K562 (cell line): Measurements from ENCODE around the gene GABRA6. TPM values are rescaled to one million over a fixed set of nuclear protein-coding genes. Genes with fewer than 3 reads are reported as not detected.

Experiments used
- ATAC-seq: fragments of 200-7000 bp; cut with Tn5 transposase; 3 replicates; pipeline ENCODE4 v1.9.1; 2020; ENCODE audit warnings: moderate library complexity
- BruUV-seq: library from RNA; stranded (reverse); fragments of 400-500 nt; replicated peaks from 2 replicates; lab custom pipeline; 2021; lab: Mats Ljungman, UMichigan
- CTCF ChIA-PET: fragments of 300-600 bp; formaldehyde crosslinking; extraction: SDS; loops from one replicate; lab custom pipeline; 2021; ENCODE audit warnings: low intra/inter-chr PET ratio; lab: Yijun Ruan, JAX
- POLR2A ChIA-PET: fragments of 300-600, 350-650 bp; sonication (Branson Sonifier 250); formaldehyde crosslinking; extraction: SDS; loops from one replicate; lab custom pipeline; 2021; ENCODE audit warnings: antibody characterized with exemption, inconsistent platforms; lab: Yijun Ruan, JAX
- DNase-seq, 4 experiments: peaks; one replicate each; pipeline versions ENCODE4 v3.0.0 to v3.0.0-alpha.2; 2011 to 2018; ENCODE audit warnings: low spot score in 3 of 4, mixed read lengths in 3 of 4; ENCODE audit errors: extremely low read depth in 1 of 4
- FAIRE-seq: peaks from 2 replicates; lab custom pipeline; 2011; peaks lifted over from hg19 to GRCh38; lab: Jason Lieb, UNC
- H2AFZ ChIP-seq: 2 replicates; pipeline ENCODE4 v1.6.0; 2011; ENCODE audit warnings: low read depth, low read length, control low read depth, inconsistent platforms
- H3K27ac ChIP-seq: fragments of 200-600 bp; 3 replicates; pipeline ENCODE4 v1.8.0; 2011; ENCODE audit warnings: low read depth, mild to moderate bottlenecking, control low read depth, inconsistent platforms, low read length, moderate library complexity, mixed read lengths; ENCODE audit errors: extremely low read depth
- H3K27me3 ChIP-seq, 2 experiments: fragments of 300-600 bp in 1 of 2; 2 replicates in 1 of 2; 3 replicates in 1 of 2; pipeline versions ENCODE4 v1.6.0 to v1.8.0; 2011; ENCODE audit warnings: inconsistent platforms in 2 of 2, low read length in 2 of 2, mild to moderate bottlenecking in 1 of 2, mixed read lengths in 1 of 2, moderate library complexity in 1 of 2; ENCODE audit not compliant: control insufficient read depth in 2 of 2, insufficient read depth in 2 of 2
- H3K36me3 ChIP-seq: fragments of 300-600 bp; 3 replicates; pipeline ENCODE4 v1.8.0; 2011; ENCODE audit warnings: mild to moderate bottlenecking, low read length, inconsistent platforms; ENCODE audit not compliant: control insufficient read depth, insufficient read depth
- H3K4me1 ChIP-seq, 2 experiments: fragments of 200-600 bp in 1 of 2; replicated peaks in 1 of 2; 2 replicates in 1 of 2; 3 replicates in 1 of 2; pipeline versions ENCODE4 v1.5.1 to v1.8.0; 2011; ENCODE audit warnings: inconsistent platforms in 2 of 2, low read length in 2 of 2, mild to moderate bottlenecking in 1 of 2, mixed read lengths in 1 of 2, moderate library complexity in 1 of 2; ENCODE audit not compliant: control insufficient read depth in 2 of 2, insufficient read depth in 2 of 2
- H3K4me2 ChIP-seq: 2 replicates; pipeline ENCODE4 v1.6.1; 2011; ENCODE audit warnings: low read length, control low read depth, inconsistent platforms, mixed read lengths; ENCODE audit not compliant: insufficient read depth
- H3K4me3 ChIP-seq: fragments of 200-600 bp; sonication (generic), shearing (Covaris generic); 2 replicates; pipeline ENCODE4 v1.5.1; 2016; ENCODE audit warnings: control low read depth, inconsistent platforms
- H3K79me2 ChIP-seq: fragments of 200-600 bp; 3 replicates; pipeline ENCODE4 v1.8.0; 2011; ENCODE audit warnings: low read length, inconsistent platforms; ENCODE audit not compliant: control insufficient read depth, insufficient read depth
- H3K9ac ChIP-seq, 2 experiments: 2 replicates each; pipeline versions ENCODE4 v1.6.0 to v1.6.1; 2011; ENCODE audit warnings: low read depth in 2 of 2, low read length in 2 of 2, control low read depth in 1 of 2, inconsistent platforms in 1 of 2, mild to moderate bottlenecking in 1 of 2, mixed read lengths in 1 of 2; ENCODE audit not compliant: insufficient read depth in 1 of 2
- H3K9me1 ChIP-seq: one replicate; pipeline ENCODE4 v1.6.0; 2011; ENCODE audit warnings: inconsistent platforms, mild to moderate bottlenecking, low read length, moderate library complexity; ENCODE audit not compliant: control insufficient read depth, insufficient read depth
- H3K9me3 ChIP-seq: replicated peaks from 2 replicates; pipeline ENCODE4 v1.5.1; 2011; ENCODE audit warnings: low read depth, low read length, inconsistent platforms; ENCODE audit not compliant: control insufficient read depth, insufficient read depth
- H4K20me1 ChIP-seq: replicated peaks from 2 replicates; pipeline ENCODE4 v1.6.1; 2011; ENCODE audit warnings: low read length, inconsistent platforms, mixed read lengths; ENCODE audit not compliant: control insufficient read depth, insufficient read depth
- BCLAF1 ChIP-seq, 2 experiments: fragments of 450-650 bp in 1 of 2; IDR thresholded peaks; 2 replicates each; pipeline ENCODE4 v1.6.1; 2011 to 2017; ENCODE audit warnings: low read depth in 2 of 2, antibody characterized with exemption in 1 of 2, borderline replicate concordance in 1 of 2, low read length in 1 of 2, mild to moderate bottlenecking in 1 of 2, mixed read lengths in 1 of 2; ENCODE audit not compliant: control insufficient read depth in 1 of 2
- E2F5 ChIP-seq: sonication (generic); formaldehyde crosslinking; IDR thresholded peaks from 2 replicates; pipeline ENCODE4 v1.8.0; 2022; ENCODE audit warnings: mild to moderate bottlenecking, missing genetic modification reagents
- IFI16 ChIP-seq: fragments of 250-450 bp; sonication (Bioruptor Pico); IDR thresholded peaks from 2 replicates; pipeline ENCODE4 v2.1.2; 2022; ENCODE audit warnings: mild to moderate bottlenecking, inconsistent platforms
- KHSRP ChIP-seq: fragments of 450-650 bp; IDR thresholded peaks from 2 replicates; pipeline ENCODE4 v1.6.1; 2017
- POLR2A ChIP-seq: fragments of 450-650 bp; conservative IDR thresholded peaks from 2 replicates; pipeline ENCODE4 v1.6.1; 2016
- RCOR1 ChIP-seq, 2 experiments: IDR thresholded peaks; 2 replicates each; pipeline ENCODE4 v1.6.1; 2012; ENCODE audit warnings: low read depth in 2 of 2, low read length in 2 of 2, borderline replicate concordance in 1 of 2, improper control_type of control experiment in 1 of 2
- RNF2 ChIP-seq: sonication (generic); IDR thresholded peaks from 2 replicates; pipeline ENCODE4 v1.6.1; 2016
- SNIP1 ChIP-seq: fragments of 450-650 bp; IDR thresholded peaks from 2 replicates; pipeline ENCODE4 v1.7.1; 2017; ENCODE audit warnings: low read depth, mild to moderate bottlenecking
- ZNF395 ChIP-seq: fragments of 200-800 bp; sonication (Bioruptor generic); IDR thresholded peaks from 2 replicates; pipeline ENCODE4 v1.6.1; 2017; ENCODE audit warnings: missing genetic modification characterization, missing compliant biosample characterization
- WGBS: fragments of 100-300 bp; shearing (Covaris generic); methylation state at CpG from one replicate; pipeline ENCODE4 v1.1.6; 2016; ENCODE audit warnings: low coverage, mixed read lengths; ENCODE audit not compliant: insufficient coverage; ENCODE audit errors: missing lambda C conversion rate; 5-methylcytosine and 5-hydroxymethylcytosine counted together
- in situ Hi-C: fragments of 300-500 bp; cut with MboI; formaldehyde crosslinking; loops from 4 replicates; pipeline ENCODE4 v1.15.0; 2018; ENCODE audit warnings: inconsistent platforms, mixed read lengths
- intact Hi-C: fragments of 100-400 bp; cut with micrococcal nuclease; formaldehyde crosslinking; loops from 2 replicates; pipeline ENCODE4 v1.14.2; 2022
- polyA plus RNA-seq, 8 experiments: library from polyadenylated mRNA; depleted of rRNA in 4 of 8; stranded (reverse) in 5 of 8; unstranded in 3 of 8; fragments of >200 nt; fragmentation: Nextera tagmentation in 2 of 8; fragmentation: Illumina TruSeq in 1 of 8; extraction: Ambion mirVana in 2 of 8; extraction: Trizol in 1 of 8; gene quantifications; 2 replicates each; pipeline versions ENCODE4 v1.2.1 to v1.2.3, GENCODE V29; 2011 to 2014; ENCODE audit warnings: inconsistent platforms in 1 of 8, missing spikeins in 1 of 8
- total RNA-seq, 7 experiments: library from RNA; depleted of rRNA in 6 of 7; stranded (reverse); fragments of >200 nt in 6 of 7; fragmentation: Illumina TruSeq in 2 of 7; extraction: Trizol in 2 of 7; gene quantifications; 2 replicates each; pipeline versions ENCODE4 v1.2.1 to v1.2.3, GENCODE V29; 2011 to 2021; ENCODE audit warnings: low replicate concordance in 1 of 7

The GABRA6 gene
- total and polyA plus RNA-seq, 9 of the 15 experiments (the other 6 are each of a cell fraction or from before 2014, with no cell fraction given) = not detected

GRCh38 chr5:161707382-161707781 lies 21.9 kb downstream of the GABRA6 start:
- Histone ChIP-seq H2AFZ (no peak overlapping the region), H3K36me3 (no peaks in the 10 kb centered on the region), H3K4me3 (no peak overlapping the region), H3K4me2 (no peak overlapping the region), H3K9me3 (no peaks in the 10 kb centered on the region), H4K20me1 (no peaks in the 10 kb centered on the region), H3K9me1 (no peaks in the 10 kb centered on the region), H3K9ac (no peak overlapping the region), H3K27me3 (no peaks in the 10 kb centered on the region), H3K27ac (no peak overlapping the region), H3K4me1 (no peaks in the 10 kb centered on the region), H3K79me2 (no peaks in the 10 kb centered on the region)
- BruUV-seq = no TSS peak
- 5% methylated on average over 1 of the region's 1 CpG for WGBS
- TF ChIP-seq SNIP1 (no peak), KHSRP (no peak), RNF2 (no peak), E2F5 (CRISPR knock-in tag) (no peak), BCLAF1 (IDR thresholded peaks at IDR 0.05; ENCODE audit: borderline replicate concordance in 1 of 2, control insufficient read depth in 1 of 2, low read depth in 2 of 2, low read length in 1 of 2) (no peak), POLR2A (no peak), ZNF395 (CRISPR knock-in tag) (no peak), RCOR1 (IDR thresholded peaks at IDR 0.05; ENCODE audit: borderline replicate concordance in 1 of 2, low read depth in 2 of 2, low read length in 2 of 2) (no peak), IFI16 (CRISPR knock-in tag) (no peak)
- ChIA-PET POLR2A (no interaction called here), CTCF (no interaction called here)
- intact Hi-C loops (no loop called here), in situ Hi-C loops (no loop called here)
- DNase-seq = no peak
- no peak for ATAC-seq
- FAIRE-seq = no peak
